DMS53 treated with DMSO at 0.1 percent for 48 hours (cell line): ENCODE results near the gene NDUFAF3.

Source experiments
- DNase-seq: peaks from one replicate; lab custom pipeline; 2025; ENCODE audit not compliant: unreplicated experiment; lab: John Stamatoyannopoulos, UW

Gene NDUFAF3

DNA sequence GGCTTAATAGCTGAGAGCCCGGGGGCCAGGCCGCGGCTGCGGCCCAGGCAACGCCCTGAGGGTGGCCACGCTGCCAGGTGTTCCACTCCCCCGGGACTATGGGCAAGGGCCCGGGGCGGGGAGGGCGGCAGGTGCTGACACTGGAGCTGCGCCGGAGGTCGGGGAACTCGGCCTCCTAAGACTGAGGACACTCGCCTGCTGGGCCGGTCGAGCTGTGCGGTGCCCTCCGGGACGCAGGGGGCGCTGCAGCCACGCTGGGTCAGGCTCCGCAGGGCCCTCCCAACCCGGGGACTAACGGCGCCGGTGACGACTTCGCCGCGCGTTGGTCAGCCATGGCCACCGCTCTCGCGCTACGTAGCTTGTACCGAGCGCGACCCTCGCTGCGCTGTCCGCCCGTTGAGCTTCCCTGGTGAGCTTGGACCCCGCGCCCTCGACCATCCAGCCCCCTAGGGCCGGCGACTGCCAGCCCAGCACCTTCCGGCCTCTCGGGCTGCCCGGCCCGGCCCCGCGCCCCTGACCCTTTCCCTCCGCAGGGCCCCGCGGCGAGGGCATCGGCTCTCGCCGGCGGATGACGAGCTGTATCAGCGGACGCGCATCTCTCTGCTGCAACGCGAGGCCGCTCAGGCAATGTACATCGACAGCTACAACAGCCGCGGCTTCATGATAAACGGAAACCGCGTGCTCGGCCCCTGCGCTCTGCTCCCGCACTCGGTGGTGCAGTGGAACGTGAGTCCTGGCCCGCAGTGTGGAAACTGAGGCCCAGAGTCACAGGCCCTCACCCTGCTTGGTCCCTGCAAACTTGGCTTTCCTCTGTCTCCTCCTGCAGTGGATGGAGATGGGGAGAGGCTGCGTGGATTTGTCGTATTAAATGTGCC lies at the start of gene NDUFAF3:
NDUFAF3 (plus strand) TSS at position 309 of the 875 bp plus-strand sequence; CDS start at position 333, 24 bp downstream.
- peak; percentile 44 for DNase-seq

- no peak for DNase-seq
These were observed 47.7 kb upstream of the NDUFAF3 start for GRCh38 chr3:48974076-48974864.

- DNase-seq = no peak
These were observed 42.5 kb upstream of the NDUFAF3 start for GRCh38 chr3:48979451-48979850.

- DNase-seq = no peak
These were observed 41.6 kb upstream of the NDUFAF3 start for GRCh38 chr3:48980295-48980694.

GRCh38 chr3:48982016-48982415 lies 39.9 kb upstream of the NDUFAF3 start:
- no peak for DNase-seq

- DNase-seq = no peak
These were observed 39.2 kb upstream of the NDUFAF3 start for GRCh38 chr3:48982686-48983085.

- no peak for DNase-seq
These were observed 38.8 kb upstream of the NDUFAF3 start for GRCh38 chr3:48983096-48983495.

DNA sequence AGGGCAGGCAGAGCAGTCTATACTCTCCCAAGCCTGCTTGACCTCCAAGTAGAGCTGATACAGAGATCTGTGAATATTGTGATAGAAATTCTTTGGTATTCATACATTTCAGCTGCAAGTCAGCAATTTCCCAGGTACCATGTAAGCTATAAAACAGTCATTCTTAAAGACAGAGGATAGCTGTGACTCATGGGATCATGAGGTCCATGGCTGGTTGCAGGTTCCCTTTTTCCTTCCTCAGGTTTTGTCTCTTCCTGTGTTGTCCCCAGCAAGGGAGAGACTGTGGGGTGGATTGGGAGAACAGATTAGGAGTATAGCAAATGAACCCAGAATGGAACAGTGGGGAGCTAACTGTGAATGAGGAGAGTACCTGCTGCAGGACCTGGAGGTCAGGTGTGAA lies 37.3 kb upstream of the NDUFAF3 start:
- no peak for DNase-seq

DNA sequence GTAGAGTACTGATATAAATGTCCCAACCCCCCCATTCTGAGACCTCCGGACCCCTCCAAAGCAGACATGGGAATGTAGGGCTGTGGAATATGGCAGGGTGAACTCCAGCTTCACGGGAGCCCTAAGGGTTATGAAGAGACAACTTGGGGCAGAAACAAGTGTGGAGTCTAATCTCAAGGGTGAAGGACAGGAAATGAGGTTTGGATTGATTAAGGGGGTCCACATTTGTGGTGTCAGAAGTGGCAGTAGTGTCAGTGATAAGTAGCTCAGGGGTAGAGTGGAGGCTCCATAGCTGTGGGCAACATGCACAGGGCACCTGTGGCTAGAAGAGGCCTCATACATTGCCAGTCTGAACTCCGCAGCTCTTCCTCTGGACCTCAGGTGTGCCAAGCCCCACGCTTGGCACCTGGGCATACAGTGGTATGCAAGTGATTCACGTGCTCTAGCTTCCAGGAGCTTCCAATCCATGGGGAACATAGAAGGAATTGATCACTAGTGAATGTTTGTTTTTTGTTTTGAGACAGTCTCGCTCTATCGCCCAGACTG lies 36.0 kb upstream of the NDUFAF3 start:
- DNase-seq = no peak

GRCh38 chr3:48989126-48989795 lies 32.7 kb upstream of the NDUFAF3 start:
- no peak for DNase-seq

DNA sequence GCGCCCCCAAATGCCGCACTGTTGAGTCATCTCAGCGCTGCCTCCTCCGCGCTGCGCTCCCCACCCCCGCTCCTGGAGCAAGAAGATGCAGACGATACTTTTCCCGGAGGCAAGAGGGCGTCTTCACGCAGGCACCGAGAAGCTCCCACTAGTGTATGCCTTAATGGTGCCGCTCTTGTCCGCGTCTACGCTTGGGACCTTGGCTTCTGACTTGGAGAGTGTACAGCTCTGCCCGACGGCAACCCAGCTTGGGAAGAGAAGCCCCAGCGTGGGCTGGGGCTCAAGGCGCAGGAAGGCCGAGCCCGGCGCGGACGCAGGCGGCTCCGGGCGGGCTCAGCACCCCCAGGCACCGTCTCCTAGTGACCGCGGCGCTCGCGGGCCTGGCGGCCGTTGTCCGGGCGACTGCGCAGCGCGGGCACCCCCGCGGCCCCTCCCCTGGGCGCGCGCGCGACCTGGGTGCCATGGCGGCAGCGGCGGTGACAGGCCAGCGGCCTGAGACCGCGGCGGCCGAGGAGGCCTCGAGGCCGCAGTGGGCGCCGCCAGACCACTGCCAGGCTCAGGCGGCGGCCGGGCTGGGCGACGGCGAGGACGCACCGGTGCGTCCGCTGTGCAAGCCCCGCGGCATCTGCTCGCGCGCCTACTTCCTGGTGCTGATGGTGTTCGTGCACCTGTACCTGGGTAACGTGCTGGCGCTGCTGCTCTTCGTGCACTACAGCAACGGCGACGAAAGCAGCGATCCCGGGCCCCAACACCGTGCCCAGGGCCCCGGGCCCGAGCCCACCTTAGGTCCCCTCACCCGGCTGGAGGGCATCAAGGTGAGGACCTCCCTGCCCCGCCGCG lies 31.9 kb upstream of the NDUFAF3 start, which contains the start of gene P4HTM:
P4HTM (plus strand) TSS at position 446 of the 840 bp plus-strand sequence; CDS start at position 462, 16 bp downstream.
- no peak for DNase-seq

- no peak for DNase-seq
These were observed 31.1 kb upstream of the NDUFAF3 start for GRCh38 chr3:48990636-48991469.

DNA sequence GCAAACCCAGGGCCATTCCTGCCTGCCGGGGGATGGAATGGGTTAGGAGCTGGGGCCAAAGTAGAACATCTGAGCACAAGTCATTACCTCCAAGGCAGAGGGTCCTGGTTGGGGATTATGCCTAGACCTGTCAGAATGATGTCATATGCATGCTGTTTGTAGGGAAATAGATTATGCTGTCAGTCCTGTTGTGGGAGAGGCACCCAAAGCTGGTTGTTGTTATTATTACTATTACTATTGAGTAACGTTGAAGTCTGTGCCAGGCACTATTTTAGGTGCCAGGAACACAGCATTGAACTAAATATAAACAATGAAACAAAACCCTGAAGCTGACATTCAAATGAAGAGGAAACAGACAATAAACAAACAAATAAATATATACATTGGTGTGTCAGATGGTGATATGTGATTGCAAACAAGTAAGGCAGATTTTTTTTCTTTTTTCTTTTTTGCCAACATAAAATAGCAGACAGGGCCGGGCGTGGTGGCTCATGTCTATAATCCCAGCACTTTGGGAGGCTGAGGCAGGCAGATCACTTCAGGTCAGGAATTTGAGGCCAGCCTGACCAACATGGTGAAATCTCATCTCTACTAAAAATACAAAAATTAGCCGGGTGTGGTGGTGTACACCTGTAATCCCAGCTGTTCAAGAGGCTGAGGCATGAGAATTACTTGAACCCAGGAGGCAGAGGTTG lies 29.9 kb upstream of the NDUFAF3 start:
- no peak for DNase-seq

- DNase-seq = no peak
These were observed 28.1 kb upstream of the NDUFAF3 start for GRCh38 chr3:48993834-48994233.

- no peak for DNase-seq
These were observed 25.3 kb upstream of the NDUFAF3 start for GRCh38 chr3:48996640-48997039.

GRCh38 chr3:48997102-48997635 lies 24.8 kb upstream of the NDUFAF3 start:
- DNase-seq = no peak

DNA sequence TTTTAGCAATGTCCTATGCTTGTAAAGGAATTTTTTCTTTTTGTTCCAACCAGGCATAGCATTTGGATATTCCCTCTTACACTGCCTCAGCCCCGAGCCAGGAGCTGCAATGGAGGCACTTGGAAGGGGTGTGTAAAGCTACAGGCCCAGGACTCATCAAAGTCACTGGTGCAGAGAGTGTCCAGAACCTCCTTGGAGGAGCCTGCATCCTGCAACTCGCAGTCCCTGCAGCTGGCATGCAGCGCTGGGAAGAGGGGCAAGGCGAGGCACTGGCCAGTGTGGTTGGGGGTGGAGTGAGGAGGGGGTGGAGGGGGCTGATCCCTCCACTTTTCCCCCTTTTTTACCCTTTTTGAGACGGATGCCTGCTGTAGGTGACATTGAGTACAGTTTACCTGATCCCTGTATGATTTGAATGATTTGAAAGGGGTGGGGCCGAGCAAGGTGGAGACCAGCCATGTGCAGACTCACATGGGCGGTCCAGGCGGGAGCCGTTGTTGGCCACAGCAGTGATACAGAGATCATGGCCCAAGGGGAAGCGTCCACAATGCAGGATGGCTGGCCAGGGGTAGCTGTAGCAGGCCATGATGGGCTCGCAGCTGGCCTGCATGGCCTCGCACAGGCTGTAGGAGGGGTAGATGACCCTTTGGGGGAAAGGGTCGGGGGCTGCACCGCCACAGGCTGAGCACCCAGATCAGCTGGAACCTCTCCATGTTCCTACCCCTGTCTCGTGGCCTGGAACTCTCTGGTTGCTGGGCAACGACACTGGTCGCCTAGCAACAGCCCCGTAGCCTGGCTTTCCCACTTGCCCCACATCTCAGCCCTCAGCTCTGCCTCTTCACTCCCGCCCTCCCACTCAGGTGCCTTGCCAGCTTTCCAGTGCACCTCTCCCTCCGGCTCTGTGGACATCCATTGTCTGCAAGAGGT lies 23.9 kb upstream of the NDUFAF3 start:
- no peak for DNase-seq
